Activated CD4-positive, alpha-beta T cell treated with anti-CD3 and anti-CD28 coated beads for 4 hours (primary cell): ENCODE data around the gene RBM39.
"Not testable (repeated sequence)": the region's sequence is repeated elsewhere in the genome, so short reads cannot be mapped to it uniquely, and the experiment has no call there.

Source experiments
- DNase-seq, 2 donors: peaks; one replicate each; pipeline ENCODE4 v3.0.0-alpha.2; 2020

RBM39 gene

DNA sequence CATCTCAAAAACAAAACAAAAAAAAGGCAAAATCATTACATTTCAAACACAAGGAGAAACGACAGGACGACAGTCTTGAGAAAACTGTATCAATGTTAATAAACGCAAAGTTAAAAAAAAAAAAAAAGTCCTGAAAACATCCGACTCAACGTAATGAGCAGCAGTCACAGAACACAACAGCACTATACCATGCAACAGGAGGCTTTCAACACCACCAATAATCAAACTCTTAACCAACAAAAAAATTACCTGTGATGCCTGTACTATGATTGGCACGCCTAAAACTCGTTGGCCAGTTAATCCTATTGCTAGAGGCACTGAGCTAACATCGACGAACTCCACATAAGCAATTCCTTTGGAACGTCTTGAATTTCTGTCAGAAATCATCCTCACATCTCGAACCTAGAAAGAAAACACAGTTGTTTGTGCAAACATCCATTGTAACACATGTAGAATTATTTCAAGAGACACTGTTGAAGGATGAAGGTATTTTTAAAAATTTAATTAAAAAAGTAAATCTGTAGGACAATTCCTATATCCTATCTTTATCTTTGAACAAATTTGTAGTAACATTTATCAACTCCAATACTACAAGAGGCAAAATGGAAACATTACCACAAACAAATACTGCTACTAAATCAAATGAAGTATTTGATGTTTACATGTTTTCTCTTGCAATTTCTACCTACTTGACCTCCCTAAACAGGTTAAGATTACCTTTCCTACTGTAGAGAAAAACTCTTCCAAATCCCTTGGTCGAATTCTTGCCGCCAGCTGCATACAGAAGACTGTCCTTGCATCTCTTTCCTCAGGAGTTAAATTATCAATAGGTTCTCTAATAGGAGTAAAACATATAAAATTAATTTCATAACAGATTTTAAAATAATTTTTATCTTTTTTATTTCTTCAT lies 17.5 kb downstream of the RBM39 start:
- DNase-seq: no peak

DNA sequence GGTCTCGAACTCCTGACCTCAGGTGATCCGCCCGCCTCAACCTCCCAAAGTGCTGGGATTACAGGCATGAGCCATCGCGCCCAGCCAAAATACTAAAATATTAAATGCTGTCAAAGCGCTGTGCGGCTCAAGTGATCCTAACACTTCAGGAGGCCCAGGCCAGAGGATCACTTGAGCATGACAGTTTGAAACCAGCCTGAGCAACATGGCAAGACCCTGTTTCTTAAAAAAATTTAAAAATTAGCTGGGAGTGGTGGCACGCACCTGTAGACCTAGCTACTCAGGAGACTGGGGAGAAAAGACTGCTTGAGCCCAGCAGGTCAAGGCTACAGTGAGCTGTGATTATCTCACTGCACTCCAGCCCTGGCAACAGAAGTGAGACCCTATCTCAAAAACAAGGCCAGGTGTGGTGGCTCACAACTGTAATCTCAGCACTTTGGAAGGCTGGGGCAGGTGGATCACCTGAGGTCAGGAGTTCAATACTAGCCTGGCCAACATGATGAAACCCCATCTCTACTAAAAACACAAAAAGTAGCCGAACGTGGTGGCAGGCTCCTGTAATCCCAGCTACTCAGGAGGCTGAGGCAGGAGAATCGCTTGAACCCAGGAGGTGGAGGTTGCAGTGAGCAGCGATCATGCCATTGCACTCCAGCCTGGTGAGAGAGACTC lies 18.3 kb downstream of the RBM39 start:
- DNase-seq: not testable (repeated sequence)

DNA sequence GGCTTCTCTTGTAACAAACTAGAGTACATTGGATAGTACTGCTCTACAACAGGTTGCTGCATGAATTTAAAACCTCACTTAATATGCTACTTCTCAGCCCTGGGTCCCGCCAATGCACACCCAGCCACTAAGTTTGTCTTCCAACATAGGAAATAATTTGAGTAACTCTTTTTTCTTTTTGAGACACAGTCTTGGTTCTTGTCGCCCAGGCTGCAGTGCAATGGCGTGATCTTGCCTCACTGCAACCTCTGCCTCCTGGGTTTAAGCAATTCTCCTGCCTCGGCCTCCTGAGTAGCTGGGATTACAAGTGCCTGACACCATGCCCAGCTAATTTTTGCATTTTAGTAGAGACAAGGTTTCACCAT lies 18.8 kb downstream of the RBM39 start:
- DNase-seq: not testable (repeated sequence)

DNA sequence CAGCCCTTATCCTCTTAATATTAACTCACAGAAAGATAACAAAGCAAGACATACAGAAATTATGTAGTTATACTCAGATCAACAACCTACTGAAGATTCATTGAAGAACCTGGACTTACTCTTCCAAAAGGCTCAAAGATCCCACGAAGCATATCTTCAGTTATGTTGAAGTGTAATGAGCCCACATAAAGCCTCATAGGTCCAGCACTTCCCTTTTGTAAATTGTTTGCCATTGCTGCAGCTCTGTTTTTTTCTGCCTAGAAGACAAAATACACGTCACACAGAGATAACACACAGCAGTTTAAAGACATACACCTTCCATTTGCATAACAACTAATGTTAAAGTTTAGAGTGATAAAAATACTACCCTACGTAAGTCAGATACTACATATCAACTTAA lies 20.4 kb downstream of the RBM39 start:
- DNase-seq: no peak

DNA sequence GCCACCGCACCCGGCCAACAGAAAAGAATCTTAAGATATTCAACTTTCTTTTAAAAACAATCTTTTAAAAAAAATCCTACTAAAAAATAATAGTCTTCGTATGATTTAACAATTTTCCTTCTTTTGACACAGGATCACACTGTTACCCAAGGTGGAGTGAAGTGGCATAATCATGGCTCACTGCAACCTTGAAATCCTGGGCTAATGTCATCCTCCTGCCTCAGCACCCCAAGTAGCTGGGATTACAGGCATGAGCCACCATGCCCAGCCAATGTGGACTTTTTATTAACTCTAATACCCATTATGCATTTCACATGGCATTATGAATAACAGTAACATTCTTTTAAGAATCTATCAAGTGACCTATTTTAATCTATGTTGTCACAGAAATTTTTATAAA lies 20.8 kb downstream of the RBM39 start:
- no peak for DNase-seq

DNA sequence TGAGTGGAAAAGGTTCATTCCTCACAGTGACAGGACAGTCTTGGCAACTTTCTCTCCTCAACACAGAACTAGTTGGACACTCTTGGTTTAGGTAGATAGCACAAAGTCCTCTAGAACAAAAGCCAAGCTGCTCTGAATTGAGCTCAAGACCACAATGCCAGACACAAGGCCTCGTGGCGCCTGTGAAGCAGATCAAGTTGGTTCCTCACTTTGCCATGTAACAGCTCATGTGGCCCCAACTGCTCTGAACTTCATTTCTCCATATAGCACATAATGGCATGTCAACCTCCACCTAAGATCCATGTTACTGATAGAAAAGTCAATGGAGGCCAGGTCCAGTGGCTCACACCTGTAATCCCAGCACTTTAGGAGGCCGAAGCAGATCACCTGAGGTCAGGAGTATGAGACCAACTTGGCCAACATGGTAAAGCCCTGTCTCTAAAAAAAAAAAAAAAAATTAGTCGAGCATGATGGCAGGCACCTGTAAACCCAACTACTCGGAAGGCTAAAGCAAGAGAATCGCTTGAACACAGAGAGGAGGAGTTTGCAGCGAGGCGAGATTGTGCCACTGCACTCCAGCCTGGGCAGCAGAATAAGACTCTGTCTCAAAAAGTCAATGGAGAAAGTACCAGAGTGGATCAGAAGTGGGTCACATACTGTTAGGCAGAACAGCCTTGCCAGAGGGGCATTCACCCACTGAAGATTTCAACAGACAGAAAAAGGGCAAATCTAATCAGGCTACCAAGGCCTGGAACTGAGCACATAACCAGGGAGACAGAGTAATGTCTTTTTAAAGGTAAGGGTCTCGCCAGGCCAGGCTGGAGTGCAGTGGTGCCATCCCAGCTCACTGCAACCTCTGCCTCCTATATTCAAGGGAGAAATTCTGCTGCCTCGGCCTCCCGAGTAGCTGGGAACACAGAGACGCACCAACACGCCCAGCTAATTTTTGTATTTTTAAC lies 21.6 kb downstream of the RBM39 start:
- DNase-seq: no peak

DNA sequence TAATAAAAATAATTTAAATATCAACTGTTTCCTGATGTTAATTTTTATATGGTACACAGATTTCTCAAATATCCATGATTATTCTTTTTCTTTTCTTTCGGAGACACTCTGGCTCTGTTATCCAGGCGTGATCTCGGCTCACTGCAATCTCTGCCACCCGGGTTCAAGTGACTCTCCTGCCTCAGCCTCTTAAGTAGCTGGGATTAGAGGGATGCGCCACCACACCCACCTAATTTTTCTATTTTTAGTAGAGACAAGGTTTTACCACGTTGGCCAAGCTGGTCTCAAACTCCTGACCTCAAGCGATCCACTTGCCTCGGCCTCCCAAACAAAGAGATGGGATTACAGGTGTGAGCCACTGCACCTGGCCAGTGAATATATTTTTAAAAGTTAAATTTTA lies 22.3 kb downstream of the RBM39 start:
- DNase-seq: no peak

DNA sequence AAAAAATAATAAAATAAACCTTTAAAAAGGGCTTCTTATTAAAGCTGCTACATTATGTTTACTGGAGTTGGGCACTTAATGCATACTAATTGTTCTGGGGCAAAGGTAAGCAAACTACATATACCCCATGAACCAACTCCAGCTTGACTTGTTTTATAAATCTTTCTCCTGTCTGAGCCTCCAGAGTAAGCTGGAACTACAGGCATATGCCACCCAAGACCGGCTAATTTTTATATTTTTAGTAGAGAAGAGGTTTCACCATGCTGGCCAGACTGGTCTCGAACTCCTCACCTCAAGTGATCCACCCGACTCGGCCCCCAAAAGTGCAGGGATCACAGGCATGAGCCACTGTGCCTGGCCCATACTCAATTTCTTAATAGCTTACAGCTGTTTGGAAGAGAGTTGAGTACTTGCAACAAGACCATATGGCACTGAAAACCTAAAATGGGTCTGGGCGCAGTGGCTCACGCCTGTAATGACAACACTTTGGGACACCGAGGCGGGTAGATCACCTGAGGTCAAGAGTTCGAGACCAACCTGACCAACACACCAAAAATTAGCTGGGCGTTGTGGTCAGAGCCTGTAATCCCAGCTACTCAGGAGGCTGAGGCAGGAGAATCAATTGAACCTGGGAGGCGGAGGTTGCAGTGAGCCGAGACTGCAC lies 23.0 kb downstream of the RBM39 start:
- DNase-seq: no peak

DNA sequence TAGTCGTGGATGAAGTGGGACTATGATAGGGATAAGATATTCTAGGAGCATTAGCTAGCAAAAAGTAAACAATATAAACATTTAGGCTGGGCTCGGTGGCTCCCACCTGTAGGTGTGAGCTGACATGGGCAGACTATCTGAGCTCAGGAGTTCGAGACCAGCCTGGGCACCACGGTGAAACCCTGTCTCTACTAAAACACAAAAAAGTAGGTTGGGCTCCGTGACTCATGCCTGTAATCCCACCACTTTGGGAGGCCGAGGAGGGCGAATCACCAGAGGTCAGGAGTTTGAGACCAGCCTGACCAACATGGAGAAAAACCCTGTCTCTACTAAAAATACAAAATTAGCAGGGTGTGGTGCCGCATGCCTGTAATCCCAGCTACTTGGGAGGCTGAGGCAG lies 23.7 kb downstream of the RBM39 start:
- DNase-seq: not testable (repeated sequence)

DNA sequence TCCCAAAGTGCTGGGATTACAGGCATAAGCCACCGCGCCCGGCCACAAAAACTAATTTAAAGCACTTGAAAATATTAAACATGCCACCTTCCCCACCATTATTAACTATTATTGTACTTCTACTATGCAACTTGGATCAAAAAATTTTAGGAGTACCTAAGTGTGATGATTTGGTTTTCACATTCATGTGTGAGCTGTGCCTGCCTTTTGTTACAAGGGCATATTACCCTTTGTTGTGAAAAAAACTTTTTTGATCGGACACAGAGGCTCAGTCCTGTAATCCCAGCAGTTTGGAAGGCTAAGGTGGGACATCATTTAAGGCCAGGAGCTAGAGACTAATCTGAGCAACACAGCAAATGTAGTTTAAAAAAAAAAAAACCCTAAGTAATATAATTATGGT lies 25.7 kb downstream of the RBM39 start:
- no peak for DNase-seq

DNA sequence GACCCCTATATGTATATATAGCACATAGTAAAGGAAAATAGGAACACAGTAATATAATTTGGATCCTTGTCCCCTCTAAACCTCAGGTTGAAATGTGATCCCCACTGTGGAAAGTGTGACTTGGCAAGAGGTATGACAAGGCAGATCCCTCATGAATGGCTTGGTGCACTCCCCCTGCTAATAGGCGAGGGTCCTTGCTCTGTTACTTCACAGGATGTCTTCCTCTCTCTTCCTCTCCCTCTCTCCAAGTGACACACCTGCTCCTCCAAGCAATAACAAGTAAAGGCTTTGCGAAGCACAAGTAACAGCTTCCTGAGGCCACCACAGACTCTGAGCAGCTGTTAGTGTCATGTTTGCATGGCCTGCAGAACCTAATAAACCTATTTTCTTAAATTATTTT lies 26.4 kb downstream of the RBM39 start:
- no peak for DNase-seq

DNA sequence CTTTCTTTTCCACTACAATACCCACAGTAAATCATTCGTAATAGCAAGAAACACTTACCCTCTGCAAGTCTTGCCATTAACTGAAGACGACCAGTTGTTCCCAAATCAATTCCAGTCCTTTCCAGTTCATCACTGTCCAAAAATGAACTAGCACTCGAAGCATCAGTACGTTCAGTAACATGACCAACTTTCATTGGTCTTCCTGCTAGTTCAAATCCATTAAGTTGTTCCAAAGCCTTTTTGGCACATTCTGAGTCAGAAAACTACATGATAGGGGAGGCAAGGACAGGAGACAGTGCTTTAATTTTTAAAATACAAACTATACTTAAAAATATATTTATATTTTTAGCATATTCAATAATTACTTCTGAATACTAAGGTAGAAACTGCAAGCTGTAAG lies 27.9 kb downstream of the RBM39 start:
- DNase-seq: no peak

DNA sequence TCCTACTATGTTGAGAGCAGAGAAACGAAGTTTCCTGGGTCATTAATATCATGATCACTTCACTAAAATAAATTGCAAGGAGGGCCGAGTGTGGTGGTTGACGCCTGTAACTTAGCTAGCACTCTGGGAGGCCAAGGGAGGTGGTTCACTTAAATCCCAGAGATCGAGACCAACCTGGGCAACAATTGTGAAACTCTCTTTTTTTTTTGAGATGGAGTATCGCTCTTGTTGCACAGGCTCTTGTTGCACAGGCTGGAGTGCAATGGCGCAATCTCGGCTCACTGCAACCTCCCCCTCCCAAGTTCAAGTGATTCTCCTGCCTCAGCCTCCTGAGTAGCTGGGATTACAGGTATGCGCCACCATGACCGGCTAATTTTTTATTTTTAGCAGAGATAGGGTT lies 28.9 kb downstream of the RBM39 start:
- not testable (repeated sequence) for DNase-seq

DNA sequence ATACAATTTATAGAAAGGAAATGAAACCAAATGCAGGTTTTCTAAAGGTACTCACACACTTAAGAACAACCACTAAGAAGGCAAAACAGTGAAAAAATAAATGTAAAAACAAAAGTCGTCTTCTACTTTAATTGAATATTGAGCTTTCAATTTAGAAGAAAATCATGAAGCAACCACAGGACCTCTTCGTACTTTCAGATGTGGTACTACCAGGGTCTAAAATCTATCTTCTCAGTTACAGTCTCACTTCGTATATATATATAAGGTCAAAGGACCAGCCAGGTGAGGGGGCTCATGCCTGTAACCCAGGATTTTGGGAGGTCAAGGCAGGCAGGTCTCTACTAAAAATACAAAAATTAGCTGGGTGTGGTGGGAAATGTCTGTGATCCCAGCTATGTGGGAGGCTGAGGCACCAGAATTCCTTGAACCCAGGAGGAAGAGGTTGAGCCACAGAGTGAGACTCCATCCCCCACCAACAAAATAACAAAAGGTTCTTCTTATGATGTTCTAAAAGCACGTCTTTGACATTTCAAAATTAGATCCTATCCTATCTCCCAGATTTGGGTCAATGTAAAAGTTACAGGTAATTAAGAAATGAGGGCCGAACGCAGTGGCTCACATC lies 30.4 kb downstream of the RBM39 start:
- no peak for DNase-seq

DNA sequence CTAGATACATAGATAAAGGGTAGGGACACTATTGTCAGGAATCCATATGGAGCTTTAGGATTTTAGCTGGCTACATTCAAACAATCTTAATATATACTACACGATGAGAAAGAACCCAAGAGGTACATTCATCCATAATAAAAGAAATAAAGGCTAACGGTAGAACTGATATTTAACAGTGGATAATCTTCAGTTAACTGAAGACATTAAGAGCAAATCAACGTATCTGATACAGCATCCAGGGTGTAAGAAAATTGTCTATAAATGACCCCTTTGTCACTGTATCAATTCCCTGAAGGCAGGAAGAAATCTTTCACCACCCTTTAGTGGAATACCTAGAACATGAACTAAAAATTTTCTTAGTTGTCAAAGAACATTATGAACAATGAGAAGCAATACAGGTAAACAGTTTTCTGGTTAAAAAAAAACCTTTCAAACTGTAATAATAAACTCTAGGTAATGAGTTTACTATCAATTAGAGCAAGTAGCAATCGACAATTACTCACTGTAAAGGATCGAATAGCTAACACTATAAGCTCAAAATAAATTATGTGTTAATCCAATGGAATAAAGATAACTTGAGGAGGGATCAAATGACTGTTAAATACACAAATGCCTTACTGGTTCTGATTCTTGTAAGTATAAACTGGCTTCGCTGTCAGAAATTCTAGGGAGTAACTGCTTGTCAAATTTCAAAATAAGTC lies 31.0 kb downstream of the RBM39 start:
- DNase-seq: no peak

DNA sequence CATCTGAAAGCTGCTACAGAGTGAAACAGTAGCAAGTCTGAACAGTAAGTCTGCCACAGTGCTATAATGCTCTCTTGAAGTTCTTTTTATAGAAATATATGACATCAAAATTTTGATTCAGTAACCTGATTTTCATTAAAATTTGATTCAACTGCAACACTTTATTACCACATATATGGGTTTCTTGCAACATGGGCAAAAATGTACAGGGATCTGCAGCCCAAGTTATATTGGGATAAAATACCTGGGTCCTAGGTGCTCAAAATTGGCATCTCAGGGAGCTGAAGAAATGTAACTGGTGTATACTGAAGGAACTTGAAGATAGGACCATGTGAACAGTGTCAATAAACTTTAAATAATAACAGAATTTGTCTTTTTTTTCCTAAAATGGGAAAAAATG lies 32.0 kb downstream of the RBM39 start:
- no peak for DNase-seq

DNA sequence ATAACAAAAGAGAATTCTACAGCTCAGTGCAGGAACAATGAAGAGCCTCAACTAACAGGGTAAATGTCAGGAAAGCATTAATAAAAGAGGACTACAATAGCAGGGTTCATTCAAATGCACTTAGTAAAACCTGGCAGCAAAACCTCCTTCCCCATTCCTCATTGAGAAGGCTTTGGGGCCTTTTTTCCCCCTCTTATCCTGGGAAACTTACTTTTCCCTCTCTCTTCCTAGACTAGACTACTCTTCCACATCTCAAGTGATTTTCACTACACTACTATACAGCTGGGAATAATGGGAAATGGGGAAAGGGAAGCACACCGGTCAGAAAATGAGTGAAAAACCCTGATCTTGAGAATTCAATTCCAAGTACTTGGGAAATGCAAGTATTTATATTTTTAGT lies 32.8 kb downstream of the RBM39 start:
- DNase-seq: no peak

DNA sequence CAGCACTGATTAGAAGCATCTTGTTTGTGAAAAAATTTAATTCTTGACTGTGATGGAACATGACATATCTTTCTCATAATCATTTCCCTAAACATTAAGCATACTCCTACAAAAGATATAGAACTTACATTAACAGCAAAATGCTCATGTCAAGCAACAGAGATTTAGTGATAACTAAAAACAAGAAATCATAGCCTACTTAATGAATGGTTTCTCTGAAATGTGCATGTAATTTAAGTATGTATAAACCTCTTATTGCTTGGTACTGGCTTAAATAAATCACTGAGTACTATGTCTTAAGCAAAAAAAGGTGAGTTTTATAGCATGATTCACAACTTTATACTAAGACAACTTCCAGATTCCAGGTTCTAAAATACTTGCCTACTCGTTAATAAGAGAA lies 33.6 kb downstream of the RBM39 start:
- DNase-seq: no peak

DNA sequence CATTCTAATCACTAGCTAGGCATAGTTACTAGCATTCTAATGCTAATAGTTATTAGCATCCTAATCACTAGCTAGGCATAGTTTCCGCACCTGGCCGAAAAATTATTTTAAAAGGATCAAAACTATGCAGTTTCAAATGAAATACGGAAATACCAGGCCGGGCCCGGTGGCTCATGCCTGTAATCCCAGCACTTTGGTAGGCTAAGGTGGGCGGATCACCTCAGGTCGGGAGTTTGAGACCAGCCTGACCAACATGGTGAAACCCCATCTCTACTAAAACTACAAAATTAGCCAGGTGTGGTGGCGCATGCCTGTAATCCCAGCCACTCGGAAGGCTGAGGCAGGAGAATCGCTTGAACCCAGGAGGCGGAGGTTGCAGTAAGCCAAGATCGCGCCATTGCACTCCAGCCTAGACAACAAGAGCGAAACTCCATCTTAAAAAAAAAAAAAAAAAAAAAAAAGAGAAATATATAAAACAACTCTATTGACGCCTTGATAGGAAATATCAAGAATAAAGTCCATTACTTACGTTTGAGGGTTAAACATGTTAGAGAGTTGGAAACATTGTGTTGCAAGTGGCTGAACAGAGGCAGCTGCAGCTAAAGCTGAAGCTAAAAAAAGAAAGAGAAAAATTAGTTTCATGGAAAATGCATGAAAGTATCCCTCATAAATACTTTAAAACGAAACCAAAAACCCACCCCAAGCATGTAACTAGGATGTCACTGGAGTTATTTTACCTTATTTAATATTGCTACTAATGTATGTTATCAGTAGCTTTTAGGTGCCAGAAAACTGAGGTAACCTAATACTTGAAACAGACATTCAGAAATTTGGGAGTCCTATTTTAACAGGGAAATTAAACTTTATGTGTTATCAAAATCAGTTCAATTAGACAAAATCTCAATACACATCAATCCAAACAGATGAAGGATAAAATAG lies 35.2 kb downstream of the RBM39 start:
- not testable (repeated sequence) for DNase-seq

DNA sequence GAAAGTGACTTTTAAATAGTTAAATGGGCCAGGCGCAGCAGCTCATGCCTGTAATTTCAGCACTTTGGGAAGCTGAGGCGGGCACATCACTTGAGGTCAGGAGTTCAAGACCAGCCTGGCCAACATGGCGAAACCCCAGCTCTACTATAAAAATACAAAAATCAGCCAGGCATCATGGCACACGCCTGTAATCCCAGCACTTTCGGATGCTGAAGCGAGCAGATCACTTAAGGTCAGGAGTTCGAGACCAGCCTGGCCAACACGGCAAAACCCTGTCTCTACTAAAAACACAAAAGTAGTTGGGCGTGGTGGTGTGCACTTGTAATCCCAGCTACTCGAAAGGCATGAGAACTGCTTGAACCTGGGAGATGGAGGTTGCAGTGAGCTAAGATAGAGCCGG lies 36.2 kb downstream of the RBM39 start:
- not testable (repeated sequence) for DNase-seq
